Sigmoid colon (tissue), 4 donors: ENCODE data around the gene SIAH2.
"Not testable (repeated sequence)": the region's sequence is repeated elsewhere in the genome, so short reads cannot be mapped to it uniquely, and the experiment has no call there.

Source experiments
- CTCF ChIP-seq, 4 experiments: fragments of 450-650 bp in 3 of 4; fragments of 200-600 bp in 1 of 4; IDR thresholded peaks; one replicate each; pipeline ENCODE4 v1.5.1; 2016 to 2019; ENCODE audit warnings: antibody characterized with exemption in 4 of 4, mild to moderate bottlenecking in 3 of 4, moderate library complexity in 2 of 4
- POLR2AphosphoS5 ChIP-seq, 4 donors: sonication (generic); formaldehyde crosslinking; IDR thresholded peaks; one replicate each; pipeline ENCODE4 v1.6.1; 2017; ENCODE audit warnings: antibody characterized with exemption in 4 of 4

DNA sequence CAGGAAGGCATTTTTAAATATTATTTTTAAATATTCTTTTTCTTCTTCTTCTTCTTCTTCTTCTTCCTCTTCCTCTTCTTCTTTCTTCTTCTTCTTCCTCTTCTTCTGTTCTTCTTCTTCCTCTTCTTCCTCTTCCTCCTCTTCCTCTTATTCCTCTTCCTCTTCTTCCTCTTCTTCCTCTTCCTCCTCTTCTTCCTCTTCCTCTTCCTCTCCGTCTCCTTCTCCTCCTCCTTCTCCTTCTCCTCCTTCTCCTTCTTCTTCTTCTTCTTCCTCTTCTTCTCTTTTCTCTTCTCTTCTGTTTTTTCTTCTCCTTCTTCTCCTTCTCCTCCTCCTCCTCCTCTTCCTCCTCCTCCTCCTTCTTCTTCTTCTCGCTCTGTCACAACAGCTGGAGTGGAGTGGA lies 33.6 kb upstream of the SIAH2 start:
- TF ChIP-seq CTCF, POLR2AphosphoS5 (IDR thresholded peaks at IDR 0.05): not testable (repeated sequence)
